Breast epithelium (tissue), 3 donors: ENCODE measurements around the gene ELL.

Experiments used
- CTCF ChIP-seq, 3 donors: fragments of 450-650 bp; IDR thresholded peaks; one replicate each; pipeline ENCODE4 v1.5.1; 2016 to 2017; ENCODE audit warnings: antibody characterized with exemption in 3 of 3, mild to moderate bottlenecking in 3 of 3, moderate library complexity in 3 of 3
- POLR2A ChIP-seq: fragments of 450-650 bp; IDR thresholded peaks from one replicate; pipeline ENCODE4 v1.6.1; 2016; ENCODE audit warnings: antibody characterized with exemption, mild to moderate bottlenecking, moderate library complexity
- POLR2AphosphoS5 ChIP-seq, 3 donors: sonication (generic); formaldehyde crosslinking; IDR thresholded peaks; one replicate each; pipeline ENCODE4 v1.6.1; 2017; ENCODE audit warnings: antibody characterized with exemption in 3 of 3

- TF ChIP-seq POLR2A (no peak), POLR2AphosphoS5 (IDR thresholded peaks at IDR 0.05) (no peak), CTCF (IDR thresholded peaks at IDR 0.05) (no peak)
Observed at GRCh38 chr19:18481505-18482222, 40.2 kb downstream of the ELL start.
